B cell (primary cell): ENCODE measurements around the gene GAB4.
"Not testable (repeated sequence)": the region's sequence is repeated elsewhere in the genome, so short reads cannot be mapped to it uniquely, and the experiment has no call there.

Experiments
- CTCF ChIP-seq: fragments of 200-600 bp; IDR thresholded peaks from one replicate; pipeline ENCODE4 v1.8.0; 2022; ENCODE audit warnings: antibody characterized with exemption, mild to moderate bottlenecking
- EZH2 ChIP-seq: IDR thresholded peaks from 2 replicates; pipeline ENCODE4 v1.6.1; 2012; ENCODE audit warnings: borderline replicate concordance, low read depth, mild to moderate bottlenecking, moderate library complexity, low read length; ENCODE audit not compliant: insufficient read depth, poor library complexity, severe bottlenecking

GRCh38 chr22:17015552-17015951 lies 7.5 kb upstream of the GAB4 start:
- TF ChIP-seq CTCF, EZH2: not testable (repeated sequence)
